HepG2 (cell line): ENCODE results near the gene RAB3D. TPM values are rescaled to one million over a fixed set of nuclear protein-coding genes. Genes with fewer than 3 reads are reported as not detected.
A peak's percentile ranks its signal among the peaks of the same experiment; 100 is the strongest.

Source experiments
- CC2D1A ChIP-seq: sonication (generic); formaldehyde crosslinking; IDR thresholded peaks from 2 replicates; pipeline ENCODE4 v1.8.1; 2023; ENCODE audit warnings: mild to moderate bottlenecking, missing genetic modification reagents
- CEBPG ChIP-seq: IDR thresholded peaks from 2 replicates; pipeline ENCODE4 v1.6.1; 2016
- CENPX ChIP-seq: sonication (generic); formaldehyde crosslinking; IDR thresholded peaks from 2 replicates; pipeline ENCODE4 v1.9.0; 2021; ENCODE audit warnings: mild to moderate bottlenecking, missing genetic modification reagents, moderate library complexity
- CHCHD3 ChIP-seq: sonication (generic); formaldehyde crosslinking; IDR thresholded peaks from 2 replicates; pipeline ENCODE4 v1.8.0; 2022; ENCODE audit warnings: mild to moderate bottlenecking, missing genetic modification reagents, moderate library complexity
- GZF1 ChIP-seq: sonication (generic); formaldehyde crosslinking; IDR thresholded peaks from 2 replicates; pipeline ENCODE4 v1.5.1; 2020; ENCODE audit warnings: mild to moderate bottlenecking, missing genetic modification reagents
- HIC2 ChIP-seq: sonication (generic); formaldehyde crosslinking; IDR thresholded peaks from 2 replicates; pipeline ENCODE4 v1.9.0; 2022; ENCODE audit warnings: low read depth, missing genetic modification reagents
- MAFK ChIP-seq, 2 experiments: IDR thresholded peaks in 1 of 2; conservative IDR thresholded peaks in 1 of 2; 2 replicates each; pipeline ENCODE4 v1.6.1; 2011; ENCODE audit warnings: improper control_type of control experiment in 2 of 2, low read length in 2 of 2
- NFE2 ChIP-seq: sonication (generic); formaldehyde crosslinking; IDR thresholded peaks from 2 replicates; pipeline ENCODE4 v1.4.0; 2020; ENCODE audit warnings: missing genetic modification reagents
- NKX3-1 ChIP-seq: sonication (generic); formaldehyde crosslinking; IDR thresholded peaks from 2 replicates; pipeline ENCODE4 v1.5.0; 2020; ENCODE audit warnings: missing genetic modification reagents
- PHF8 ChIP-seq: sonication (generic); formaldehyde crosslinking; IDR thresholded peaks from 2 replicates; pipeline ENCODE4 v1.5.0; 2020; ENCODE audit warnings: missing genetic modification reagents
- POLR2AphosphoS2 ChIP-seq: IDR thresholded peaks from 2 replicates; pipeline ENCODE4 v1.6.1; 2011; ENCODE audit warnings: low read depth, low read length, improper control_type of control experiment
- TCF7L2 ChIP-seq: IDR thresholded peaks from 2 replicates; pipeline ENCODE4 v1.6.1; 2011; ENCODE audit warnings: mild to moderate bottlenecking, low read depth, low read length, moderate library complexity
- ZBTB42 ChIP-seq: sonication (generic); formaldehyde crosslinking; IDR thresholded peaks from 2 replicates; pipeline ENCODE4 v1.5.0; 2020; ENCODE audit warnings: mild to moderate bottlenecking, missing genetic modification reagents
- ZIK1 ChIP-seq: sonication (generic); formaldehyde crosslinking; IDR thresholded peaks from 2 replicates; pipeline ENCODE4 v1.5.0; 2020; ENCODE audit warnings: mild to moderate bottlenecking, low read depth, missing genetic modification reagents, borderline replicate concordance
- ZNF280B ChIP-seq: sonication (generic); formaldehyde crosslinking; IDR thresholded peaks from 2 replicates; pipeline ENCODE4 v1.5.0; 2020; ENCODE audit warnings: missing genetic modification reagents, mild to moderate bottlenecking, borderline replicate concordance
- ZNF570 ChIP-seq: sonication (generic); formaldehyde crosslinking; IDR thresholded peaks from 2 replicates; pipeline ENCODE4 v1.4.0; 2020; ENCODE audit warnings: mild to moderate bottlenecking, missing genetic modification reagents, borderline replicate concordance
- ZNF615 ChIP-seq: sonication (generic); formaldehyde crosslinking; IDR thresholded peaks from 2 replicates; pipeline ENCODE4 v1.5.0; 2020; ENCODE audit warnings: mild to moderate bottlenecking, missing genetic modification reagents, borderline replicate concordance
- polyA plus RNA-seq, 8 experiments: library from polyadenylated mRNA; depleted of rRNA in 3 of 8; stranded (reverse) in 7 of 8; unstranded in 1 of 8; fragments of >200 nt; fragmentation: Illumina TruSeq in 4 of 8; extraction: Trizol in 4 of 8; gene quantifications; 2 replicates each; pipeline versions ENCODE4 v1.2.1 to v1.2.3, GENCODE V29; 2011 to 2016; ENCODE audit warnings: low read depth in 4 of 8, missing spikeins in 1 of 8, mixed read lengths in 1 of 8; ENCODE audit not compliant: insufficient read depth in 1 of 8
- total RNA-seq, 5 experiments: library from RNA; depleted of rRNA; stranded (reverse); fragments of >200 nt; fragmentation: Illumina TruSeq; extraction: Trizol; gene quantifications; 2 replicates each; pipeline ENCODE4 v1.2.3, GENCODE V29; 2016; ENCODE audit warnings: low read depth in 1 of 5
- TF ChIP-seq, protein P1 (sequence below): sonication (generic); formaldehyde crosslinking; IDR thresholded peaks from 2 replicates; pipeline ENCODE4 v1.8.0; 2022; ENCODE audit warnings: mild to moderate bottlenecking, missing genetic modification reagents, moderate library complexity
- TF ChIP-seq, protein P2 (sequence below): sonication (generic); formaldehyde crosslinking; IDR thresholded peaks from 2 replicates; pipeline ENCODE4 v1.8.1; 2023; ENCODE audit warnings: missing genetic modification reagents, mild to moderate bottlenecking, borderline replicate concordance
- TF ChIP-seq, protein P3 (sequence below): sonication (generic); formaldehyde crosslinking; IDR thresholded peaks from 2 replicates; pipeline ENCODE4 v1.5.0; 2020; ENCODE audit warnings: mild to moderate bottlenecking, missing genetic modification reagents
- TF ChIP-seq, protein P4 (sequence below): IDR thresholded peaks from 2 replicates; pipeline ENCODE4 v1.6.1; 2018; ENCODE audit warnings: missing genetic modification reagents

Gene RAB3D
- total and polyA plus RNA-seq, 2 of the 13 experiments (the other 11 are each of a cell fraction or from before 2014, with no cell fraction given): 2.0 to 16.1 TPM

GRCh38 chr19:11355160-11356073 is 16.0 kb upstream of the RAB3D start, which contains the start of gene PLPPR2 (continued):
- TF ChIP-seq, protein P1, sequence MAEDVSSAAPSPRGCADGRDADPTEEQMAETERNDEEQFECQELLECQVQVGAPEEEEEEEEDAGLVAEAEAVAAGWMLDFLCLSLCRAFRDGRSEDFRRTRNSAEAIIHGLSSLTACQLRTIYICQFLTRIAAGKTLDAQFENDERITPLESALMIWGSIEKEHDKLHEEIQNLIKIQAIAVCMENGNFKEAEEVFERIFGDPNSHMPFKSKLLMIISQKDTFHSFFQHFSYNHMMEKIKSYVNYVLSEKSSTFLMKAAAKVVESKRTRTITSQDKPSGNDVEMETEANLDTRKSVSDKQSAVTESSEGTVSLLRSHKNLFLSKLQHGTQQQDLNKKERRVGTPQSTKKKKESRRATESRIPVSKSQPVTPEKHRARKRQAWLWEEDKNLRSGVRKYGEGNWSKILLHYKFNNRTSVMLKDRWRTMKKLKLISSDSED: no peak
- TF ChIP-seq GZF1 (CRISPR knock-in tag): no peak
- 0 out of 2 replicates have a peak, but pooled peaks have one; percentile 48 for TF ChIP-seq ZIK1 (CRISPR knock-in tag)
- TF ChIP-seq ZNF280B (CRISPR knock-in tag): no peak
- no peak for TF ChIP-seq CHCHD3 (CRISPR knock-in tag)
- TF ChIP-seq CC2D1A: no peak
- TF ChIP-seq MAFK (conservative IDR thresholded peaks at IDR 0.05 in 1 of 2, IDR thresholded peaks at IDR 0.05 in 1 of 2; ENCODE audit: low read length in 2 of 2): no peak
- TF ChIP-seq TCF7L2: no peak
- TF ChIP-seq POLR2AphosphoS2: no peak
- no peak for TF ChIP-seq NFE2
- no peak for TF ChIP-seq ZBTB42 (CRISPR knock-in tag)
- no peak for TF ChIP-seq CEBPG (CRISPR knock-in tag)
- no peak for TF ChIP-seq CENPX
- no peak for TF ChIP-seq HIC2 (CRISPR knock-in tag)
- TF ChIP-seq, protein P2, sequence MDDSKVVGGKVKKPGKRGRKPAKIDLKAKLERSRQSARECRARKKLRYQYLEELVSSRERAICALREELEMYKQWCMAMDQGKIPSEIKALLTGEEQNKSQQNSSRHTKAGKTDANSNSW (CRISPR knock-in tag): no peak
- TF ChIP-seq, protein P3, sequence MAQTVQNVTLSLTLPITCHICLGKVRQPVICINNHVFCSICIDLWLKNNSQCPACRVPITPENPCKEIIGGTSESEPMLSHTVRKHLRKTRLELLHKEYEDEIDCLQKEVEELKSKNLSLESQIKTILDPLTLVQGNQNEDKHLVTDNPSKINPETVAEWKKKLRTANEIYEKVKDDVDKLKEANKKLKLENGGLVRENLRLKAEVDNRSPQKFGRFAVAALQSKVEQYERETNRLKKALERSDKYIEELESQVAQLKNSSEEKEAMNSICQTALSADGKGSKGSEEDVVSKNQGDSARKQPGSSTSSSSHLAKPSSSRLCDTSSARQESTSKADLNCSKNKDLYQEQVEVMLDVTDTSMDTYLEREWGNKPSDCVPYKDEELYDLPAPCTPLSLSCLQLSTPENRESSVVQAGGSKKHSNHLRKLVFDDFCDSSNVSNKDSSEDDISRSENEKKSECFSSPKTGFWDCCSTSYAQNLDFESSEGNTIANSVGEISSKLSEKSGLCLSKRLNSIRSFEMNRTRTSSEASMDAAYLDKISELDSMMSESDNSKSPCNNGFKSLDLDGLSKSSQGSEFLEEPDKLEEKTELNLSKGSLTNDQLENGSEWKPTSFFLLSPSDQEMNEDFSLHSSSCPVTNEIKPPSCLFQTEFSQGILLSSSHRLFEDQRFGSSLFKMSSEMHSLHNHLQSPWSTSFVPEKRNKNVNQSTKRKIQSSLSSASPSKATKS (CRISPR knock-in tag): no peak
- no peak for TF ChIP-seq NKX3-1 (CRISPR knock-in tag)
- TF ChIP-seq, protein P4, sequence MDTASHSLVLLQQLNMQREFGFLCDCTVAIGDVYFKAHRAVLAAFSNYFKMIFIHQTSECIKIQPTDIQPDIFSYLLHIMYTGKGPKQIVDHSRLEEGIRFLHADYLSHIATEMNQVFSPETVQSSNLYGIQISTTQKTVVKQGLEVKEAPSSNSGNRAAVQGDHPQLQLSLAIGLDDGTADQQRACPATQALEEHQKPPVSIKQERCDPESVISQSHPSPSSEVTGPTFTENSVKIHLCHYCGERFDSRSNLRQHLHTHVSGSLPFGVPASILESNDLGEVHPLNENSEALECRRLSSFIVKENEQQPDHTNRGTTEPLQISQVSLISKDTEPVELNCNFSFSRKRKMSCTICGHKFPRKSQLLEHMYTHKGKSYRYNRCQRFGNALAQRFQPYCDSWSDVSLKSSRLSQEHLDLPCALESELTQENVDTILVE (CRISPR knock-in tag): no peak
- 0 out of 2 replicates have a peak, but pooled peaks have one; percentile 22 for TF ChIP-seq PHF8 (CRISPR knock-in tag)
- no peak for TF ChIP-seq ZNF570 (CRISPR knock-in tag)
- no peak for TF ChIP-seq ZNF615 (CRISPR knock-in tag)
